CD4-positive, alpha-beta T cell treated with Interleukin-4 for 1 hour (primary cell): ENCODE results near the gene SCGB1A1.
A peak's percentile ranks its signal among the peaks of the same experiment; 100 is the strongest.

Source experiments
- DNase-seq, 2 donors: peaks; one replicate each; pipeline ENCODE4 v3.0.0-alpha.2; 2020 to 2022

SCGB1A1 gene

GRCh38 chr11:62398011-62398994 lies 20.5 kb upstream of the SCGB1A1 start:
- no peak for DNase-seq

GRCh38 chr11:62399172-62399877 lies 19.5 kb upstream of the SCGB1A1 start:
- DNase-seq = no peak

GRCh38 chr11:62399878-62400266 lies 19.0 kb upstream of the SCGB1A1 start:
- no peak for DNase-seq

- DNase-seq = no peak
Measured at GRCh38 chr11:62400281-62400680, 18.6 kb upstream of the SCGB1A1 start.

- DNase-seq = no peak
Measured at GRCh38 chr11:62400760-62401159, 18.1 kb upstream of the SCGB1A1 start.

- DNase-seq = no peak
Measured at GRCh38 chr11:62401356-62401755, 17.5 kb upstream of the SCGB1A1 start.

- DNase-seq = no peak
Measured at GRCh38 chr11:62401811-62402210, 17.0 kb upstream of the SCGB1A1 start.

- peak; percentile 55 to 61 for DNase-seq
Measured at GRCh38 chr11:62402226-62402959, 16.4 kb upstream of the SCGB1A1 start.

GRCh38 chr11:62402960-62403730 lies 15.7 kb upstream of the SCGB1A1 start:
- DNase-seq = no peak

GRCh38 chr11:62404435-62404834 lies 14.4 kb upstream of the SCGB1A1 start:
- DNase-seq = no peak

- no peak for DNase-seq
Measured at GRCh38 chr11:62404901-62405300, 13.9 kb upstream of the SCGB1A1 start.

- no peak for DNase-seq
Measured at GRCh38 chr11:62406034-62406433, 12.8 kb upstream of the SCGB1A1 start.

GRCh38 chr11:62409831-62410230 lies 9.0 kb upstream of the SCGB1A1 start:
- DNase-seq = no peak

- no peak for DNase-seq
Measured at GRCh38 chr11:62410972-62411371, 7.9 kb upstream of the SCGB1A1 start.

- no peak for DNase-seq
Measured at GRCh38 chr11:62411524-62411923, 7.3 kb upstream of the SCGB1A1 start.

- no peak for DNase-seq
Measured at GRCh38 chr11:62413060-62413696, 5.7 kb upstream of the SCGB1A1 start.

GRCh38 chr11:62416596-62416995 lies 2.2 kb upstream of the SCGB1A1 start:
- no peak for DNase-seq

- no peak for DNase-seq
Measured at GRCh38 chr11:62418136-62418535, 697 bp upstream of the SCGB1A1 start.

- DNase-seq = no peak
Measured at GRCh38 chr11:62419314-62419929, 589 bp downstream of the SCGB1A1 start.

GRCh38 chr11:62419943-62420342 lies 1.1 kb downstream of the SCGB1A1 start:
- DNase-seq = no peak

- no peak for DNase-seq
Measured at GRCh38 chr11:62420882-62421281, 2.0 kb downstream of the SCGB1A1 start.

- DNase-seq = no peak
Measured at GRCh38 chr11:62421996-62422395, 3.2 kb downstream of the SCGB1A1 start.
